GM21619 (cell line): ENCODE data around the gene SGPP2.

Source experiments
- ATAC-seq: cut with Tn5 transposase; IDR thresholded peaks from one replicate; pipeline ENCODE4 v1.9.1; 2021; ENCODE audit not compliant: unreplicated experiment

Gene SGPP2

GRCh38 chr2:222459983-222460382 is 35.6 kb downstream of the SGPP2 start:
- ATAC-seq = no peak

- no peak for ATAC-seq
Measured at GRCh38 chr2:222465746-222466145, 41.4 kb downstream of the SGPP2 start.

- ATAC-seq = no peak
Measured at GRCh38 chr2:222468346-222468745, 44.0 kb downstream of the SGPP2 start.

- ATAC-seq = no peak
Measured at GRCh38 chr2:222470802-222471468, 46.6 kb downstream of the SGPP2 start.

- ATAC-seq = no peak
Measured at GRCh38 chr2:222477962-222478608, 53.7 kb downstream of the SGPP2 start.

GRCh38 chr2:222479859-222480258 is 55.5 kb downstream of the SGPP2 start:
- ATAC-seq = no peak

GRCh38 chr2:222480497-222480896 is 56.2 kb downstream of the SGPP2 start:
- ATAC-seq = no peak

- ATAC-seq = no peak
Measured at GRCh38 chr2:222481941-222482340, 57.6 kb downstream of the SGPP2 start.

GRCh38 chr2:222483513-222484039 is 59.2 kb downstream of the SGPP2 start:
- ATAC-seq = peak; percentile 39

GRCh38 chr2:222485367-222486211 is 61.2 kb downstream of the SGPP2 start:
- ATAC-seq = no peak

GRCh38 chr2:222490131-222490530 is 65.8 kb downstream of the SGPP2 start:
- no peak for ATAC-seq

- ATAC-seq = no peak
Measured at GRCh38 chr2:222492683-222493082, 68.3 kb downstream of the SGPP2 start.

- ATAC-seq = no peak
Measured at GRCh38 chr2:222494104-222494739, 69.9 kb downstream of the SGPP2 start.

GRCh38 chr2:222495388-222495787 is 71.0 kb downstream of the SGPP2 start:
- no peak for ATAC-seq

- ATAC-seq = no peak
Measured at GRCh38 chr2:222499226-222499625, 74.9 kb downstream of the SGPP2 start.

GRCh38 chr2:222504191-222504590 is 79.8 kb downstream of the SGPP2 start:
- ATAC-seq = no peak

GRCh38 chr2:222504719-222505118 is 80.4 kb downstream of the SGPP2 start:
- ATAC-seq = peak; percentile 99

GRCh38 chr2:222506230-222506935 is 82.0 kb downstream of the SGPP2 start:
- no peak for ATAC-seq

GRCh38 chr2:222514901-222515300 is 90.6 kb downstream of the SGPP2 start:
- no peak for ATAC-seq

GRCh38 chr2:222518570-222519381 is 94.4 kb downstream of the SGPP2 start:
- ATAC-seq = no peak
